Panc1 (cell line): ENCODE data around the gene LACRT.

Experiments
- CTCF ChIP-seq: fragments of 450-650 bp; IDR thresholded peaks from 2 replicates; pipeline ENCODE4 v1.5.1; 2017; ENCODE audit warnings: mild to moderate bottlenecking
- REST ChIP-seq, 2 experiments: IDR thresholded peaks; 2 replicates each; pipeline ENCODE4 v1.6.1; 2011 to 2012; ENCODE audit warnings: low read depth in 2 of 2, control low read depth in 1 of 2, low read length in 1 of 2, mild to moderate bottlenecking in 1 of 2, moderate library complexity in 1 of 2; ENCODE audit not compliant: insufficient read depth in 1 of 2

- no peak for TF ChIP-seq CTCF
- TF ChIP-seq REST (IDR thresholded peaks at IDR 0.05; ENCODE audit: insufficient read depth in 1 of 2, low read depth in 2 of 2, low read length in 1 of 2): no peak
Observed at GRCh38 chr12:54661048-54661447, 26.4 kb upstream of the LACRT start.
